ENCODE results near the gene NOL3. TPM values are rescaled to one million over a fixed set of nuclear protein-coding genes. Genes with fewer than 3 reads are reported as not detected.

The NOL3 gene
- total RNA-seq, result 9.2 TPM

GRCh38 chr16:67170168-67170948 is at the start of gene NOL3:
Gene NOL3 (plus strand): TSS chr16:67170538.

DNA sequence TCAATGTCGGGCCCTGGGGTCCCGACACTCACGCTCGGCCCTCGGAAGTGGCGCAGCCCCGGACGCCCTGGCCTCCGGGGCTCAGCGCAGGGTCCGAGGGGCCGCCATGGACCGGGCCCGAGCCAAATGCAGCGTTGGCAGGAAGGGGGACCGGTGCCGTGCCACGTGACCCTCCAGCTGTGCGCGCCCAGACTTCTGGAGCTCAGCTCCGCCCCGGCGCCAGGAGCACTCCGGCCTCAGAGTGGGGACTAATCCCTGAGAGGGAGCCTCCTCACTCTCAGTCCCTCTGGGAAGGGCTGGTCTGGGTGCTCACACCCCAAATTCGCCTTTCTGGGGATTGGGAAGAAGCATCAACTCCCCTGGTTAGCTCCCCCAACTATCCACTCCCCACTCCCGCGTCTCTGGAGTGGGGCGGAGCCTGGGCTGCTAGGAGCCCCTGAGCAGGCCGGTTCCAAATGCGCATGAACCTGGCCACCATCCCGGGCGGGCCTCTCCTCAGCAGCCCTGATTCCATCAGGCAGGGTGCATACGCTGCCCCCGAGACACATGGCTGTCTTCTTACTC is 19.4 kb upstream of the NOL3 start, which contains the start of gene B3GNT9:
Gene B3GNT9, minus strand, starts transcription at position 166 of the 564 bp plus-strand sequence. CDS start 513 bp downstream, outside the sequence.

GRCh38 chr16:67164599-67165061 is 5.7 kb upstream of the NOL3 start, which contains the start of gene HSF4:
Gene HSF4 (plus strand): TSS chr16:67164745. CDS start chr16:67164812, 67 bp downstream.

DNA sequence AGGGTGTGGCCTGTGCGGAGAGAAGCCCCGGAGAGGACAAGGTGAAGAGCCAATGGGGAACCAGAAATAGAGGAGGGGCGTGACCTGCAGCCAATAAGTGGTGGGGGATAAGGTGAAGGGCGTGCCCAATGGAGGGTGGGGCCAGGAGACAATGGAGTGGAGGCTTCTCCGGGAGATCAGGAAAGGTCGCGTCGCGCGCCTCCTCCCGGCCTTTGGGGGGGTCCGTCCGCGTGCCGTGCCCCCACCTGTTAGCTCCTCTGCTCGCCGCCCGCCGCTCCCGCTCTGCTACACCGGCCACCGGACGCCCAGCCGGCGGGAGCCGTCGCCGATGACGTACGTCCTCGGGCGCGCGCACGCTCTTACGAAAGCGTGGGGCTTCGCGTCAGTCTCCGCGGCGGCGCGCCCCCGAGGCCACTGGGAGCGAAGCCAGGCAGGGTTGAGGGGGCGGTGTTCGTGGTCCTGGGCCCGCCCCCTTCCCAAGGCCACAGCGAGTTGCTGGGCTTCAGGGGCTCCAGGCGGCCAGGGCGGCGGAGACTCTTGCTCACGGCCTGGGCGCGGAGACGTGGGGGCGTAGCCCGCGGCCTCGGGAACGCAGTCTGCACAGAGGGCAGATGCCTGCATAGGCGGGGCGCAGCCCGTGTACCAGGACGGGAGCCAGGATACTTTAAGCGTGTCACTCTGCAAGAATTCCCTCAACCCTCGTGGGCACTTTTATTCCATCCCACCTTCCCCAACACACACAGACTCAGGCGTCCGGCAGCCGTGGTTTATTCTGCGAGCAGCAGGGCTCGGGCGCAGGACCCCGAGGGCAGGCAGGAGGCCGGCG is 13.5 kb downstream of the NOL3 start, which contains the start of gene MATCAP1:
Gene MATCAP1, minus strand, starts transcription at position 337 of the 826 bp plus-strand sequence. CDS start 3,353 bp downstream, outside the sequence.

GRCh38 chr16:67190041-67190440 is 19.7 kb downstream of the NOL3 start, which contains the start of gene EXOC3L1:
Gene EXOC3L1 (minus strand): TSS chr16:67190136. CDS start chr16:67189676, 460 bp downstream.

DNA sequence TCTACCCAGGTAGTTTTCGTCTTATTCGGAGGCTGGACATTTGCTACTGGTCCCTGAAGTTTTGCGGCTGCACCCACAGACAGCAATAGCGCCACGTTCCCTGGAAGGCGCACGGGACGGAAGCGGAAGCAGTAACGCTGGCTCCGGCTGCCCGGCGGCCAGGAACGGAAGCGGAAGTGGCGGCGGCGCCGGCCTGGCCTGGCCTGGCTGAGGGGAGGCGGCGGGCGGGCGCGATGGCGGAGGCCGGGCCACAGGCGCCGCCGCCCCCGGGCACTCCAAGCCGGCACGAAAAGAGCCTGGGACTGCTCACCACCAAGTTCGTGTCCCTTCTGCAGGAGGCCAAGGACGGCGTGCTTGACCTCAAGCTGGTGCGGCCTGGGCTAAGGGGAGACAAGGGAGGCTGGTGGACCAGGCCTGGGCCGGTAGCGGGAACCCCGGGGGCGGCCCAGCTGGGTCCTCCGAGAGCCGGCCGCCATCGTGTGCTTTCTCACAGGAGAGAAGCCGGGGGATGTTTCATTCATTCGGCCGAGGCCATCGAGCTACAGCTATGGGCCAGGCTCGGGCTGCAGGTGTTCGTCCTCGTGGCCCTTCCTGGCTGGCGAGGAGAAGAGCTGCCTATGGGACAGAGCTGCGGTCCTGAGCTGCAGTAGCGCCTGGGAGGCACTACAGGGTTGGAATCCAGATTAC is 21.8 kb downstream of the NOL3 start, which contains the start of gene E2F4:
Gene E2F4, plus strand, starts transcription at position 161 of the 687 bp plus-strand sequence. Its CDS starts 73 bp downstream, at position 234.

GRCh38 chr16:67199011-67199807 is 28.9 kb downstream of the NOL3 start, which contains the start of gene ELMO3:
Gene ELMO3 (plus strand): TSS chr16:67199131. CDS start chr16:67199327, 196 bp downstream.

Small RNA genes within 50 kb of the gene (small RNA-seq; reads per million reads assigned to genes)
- gene MIR328, result 15.1 reads per million, percentile 94 among the genes with 10 or more reads in this experiment

Other genes with a start within 250 kb of the NOL3 start
- 1.8 TPM for gene RRAD, start 245.0 kb upstream of the NOL3 start, total RNA-seq
- 81.2 TPM for gene CIAO2B, start 236.1 kb upstream of the NOL3 start, total RNA-seq
- 33.0 TPM for gene CES2, start 235.0 kb upstream of the NOL3 start, total RNA-seq
- gene CES3, start 209.3 kb upstream of the NOL3 start, total RNA-seq, result under 0.01 TPM
- gene CES4A, start 181.9 kb upstream of the NOL3 start, total RNA-seq, result 9.2 TPM
- gene CBFB, start 141.4 kb upstream of the NOL3 start, total RNA-seq, result 38.1 TPM
- gene PHAF1, start 60.6 kb upstream of the NOL3 start, total RNA-seq, result 21.7 TPM
- gene B3GNT9, start 19.5 kb upstream of the NOL3 start, total RNA-seq, result 1.8 TPM
- 1.6 TPM for gene TRADD, start 10.6 kb upstream of the NOL3 start, total RNA-seq
- gene FBXL8, start 10.6 kb upstream of the NOL3 start, total RNA-seq, result 1.4 TPM
- 14.3 TPM for gene HSF4, start 5.8 kb upstream of the NOL3 start, total RNA-seq
- 58.8 TPM for gene MATCAP1, start 13.4 kb downstream of the NOL3 start, total RNA-seq
- gene EXOC3L1, start 19.6 kb downstream of the NOL3 start, total RNA-seq, result 1.2 TPM
- gene E2F4, start 21.6 kb downstream of the NOL3 start, total RNA-seq, result 20.1 TPM
- gene ELMO3, start 28.6 kb downstream of the NOL3 start, total RNA-seq, result 0.69 TPM
- gene TMEM208, start 56.6 kb downstream of the NOL3 start, total RNA-seq, result 23.1 TPM
- 4.8 TPM for gene FHOD1, start 76.9 kb downstream of the NOL3 start, total RNA-seq
- gene SLC9A5, start 78.4 kb downstream of the NOL3 start, total RNA-seq, result 2.8 TPM
- gene PLEKHG4, start 109.0 kb downstream of the NOL3 start, total RNA-seq, result 3.7 TPM
- 2.1 TPM for gene KCTD19, start 156.2 kb downstream of the NOL3 start, total RNA-seq
- 9.5 TPM for gene LRRC36, start 156.3 kb downstream of the NOL3 start, total RNA-seq
- 36.2 TPM for gene TPPP3, start 223.0 kb downstream of the NOL3 start, total RNA-seq
- gene ZDHHC1, start 245.9 kb downstream of the NOL3 start, total RNA-seq, result 4.6 TPM